Measurements from ENCODE around the gene BPIFB3.

The BPIFB3 gene, protein sequence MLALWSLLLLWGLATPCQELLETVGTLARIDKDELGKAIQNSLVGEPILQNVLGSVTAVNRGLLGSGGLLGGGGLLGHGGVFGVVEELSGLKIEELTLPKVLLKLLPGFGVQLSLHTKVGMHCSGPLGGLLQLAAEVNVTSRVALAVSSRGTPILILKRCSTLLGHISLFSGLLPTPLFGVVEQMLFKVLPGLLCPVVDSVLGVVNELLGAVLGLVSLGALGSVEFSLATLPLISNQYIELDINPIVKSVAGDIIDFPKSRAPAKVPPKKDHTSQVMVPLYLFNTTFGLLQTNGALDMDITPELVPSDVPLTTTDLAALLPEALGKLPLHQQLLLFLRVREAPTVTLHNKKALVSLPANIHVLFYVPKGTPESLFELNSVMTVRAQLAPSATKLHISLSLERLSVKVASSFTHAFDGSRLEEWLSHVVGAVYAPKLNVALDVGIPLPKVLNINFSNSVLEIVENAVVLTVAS
- 0 to 0.05 reads per million in 2 donors for total RNA-seq

DNA sequence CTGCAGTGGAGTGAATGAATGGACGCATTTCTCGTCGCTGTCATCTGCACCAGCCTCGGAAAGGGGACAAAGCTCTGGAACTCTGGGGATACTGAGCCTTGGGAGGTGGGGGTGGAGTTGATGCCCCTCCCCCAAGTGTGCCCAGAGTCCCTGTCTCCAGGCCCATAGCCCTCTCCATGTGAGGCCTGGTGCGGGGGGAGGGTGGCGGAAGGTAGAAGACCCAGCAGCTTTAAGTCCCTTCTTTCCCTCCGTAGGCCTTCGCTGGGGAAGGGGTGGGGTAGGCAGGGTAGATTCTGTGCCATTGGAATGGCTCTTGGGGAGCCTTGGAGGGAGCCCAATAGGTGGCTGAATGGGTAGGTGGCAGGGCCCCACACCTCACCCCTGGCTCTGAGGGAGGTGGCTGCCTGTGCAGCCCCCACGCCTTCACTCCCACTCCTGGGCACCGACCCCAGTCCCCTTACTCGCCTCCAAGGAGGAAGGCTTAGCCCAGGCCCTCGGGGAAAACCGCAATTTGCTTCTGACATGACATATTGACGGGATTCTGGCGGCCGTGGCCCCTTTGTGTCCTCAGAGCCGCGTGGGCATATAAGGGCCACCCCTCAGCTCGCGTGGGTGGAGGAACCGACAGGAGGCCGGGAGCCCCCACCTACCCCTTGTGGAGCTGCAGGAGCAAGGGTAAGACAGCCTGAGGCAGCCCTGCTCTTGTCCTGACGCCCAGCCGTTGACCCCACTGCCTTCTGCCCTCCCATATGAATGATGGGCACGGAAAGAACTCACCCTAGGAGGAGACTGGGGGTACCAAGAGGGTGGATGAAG is at the start of gene BPIFB3:
Gene BPIFB3 (plus strand): TSS at position 613 of the 816 bp plus-strand sequence. CDS start 1,533 bp downstream, outside the sequence.
- no peak for DNase-seq

DNA sequence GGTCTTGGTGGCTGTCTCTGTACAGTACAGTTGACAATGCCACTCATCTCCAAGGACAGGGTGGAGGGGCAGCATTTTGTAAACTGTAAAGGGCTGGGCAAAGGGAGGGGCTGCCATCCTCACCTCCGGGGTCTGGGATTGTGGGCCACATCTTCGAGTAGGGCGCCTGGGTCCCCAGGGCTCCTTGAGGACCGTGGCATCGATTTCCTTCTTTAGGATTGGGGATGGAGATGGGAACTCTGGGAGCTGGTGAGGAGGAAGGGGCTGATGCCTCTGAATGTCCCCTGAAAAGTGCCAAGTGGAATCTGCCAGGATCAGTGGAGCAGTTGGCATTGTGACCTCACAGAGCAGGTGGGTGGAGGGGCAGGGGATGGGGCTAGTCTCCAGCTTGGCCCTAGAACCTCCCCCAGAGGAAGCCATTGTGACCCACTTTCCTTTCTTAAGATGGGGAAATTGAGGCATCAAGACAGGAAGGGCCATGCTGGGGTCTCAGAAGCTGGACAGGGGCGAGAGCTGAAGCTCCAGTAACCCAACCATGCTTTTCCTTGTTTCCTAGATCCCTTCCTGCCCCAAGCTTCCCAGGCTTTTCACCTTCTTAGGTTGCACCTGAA is 49.5 kb upstream of the BPIFB3 start, which contains the start of gene SUN5:
Gene SUN5 (minus strand): TSS at position 293 of the 611 bp plus-strand sequence. CDS start 93 bp downstream, at position 200.
- DNase-seq, result no peak

DNA sequence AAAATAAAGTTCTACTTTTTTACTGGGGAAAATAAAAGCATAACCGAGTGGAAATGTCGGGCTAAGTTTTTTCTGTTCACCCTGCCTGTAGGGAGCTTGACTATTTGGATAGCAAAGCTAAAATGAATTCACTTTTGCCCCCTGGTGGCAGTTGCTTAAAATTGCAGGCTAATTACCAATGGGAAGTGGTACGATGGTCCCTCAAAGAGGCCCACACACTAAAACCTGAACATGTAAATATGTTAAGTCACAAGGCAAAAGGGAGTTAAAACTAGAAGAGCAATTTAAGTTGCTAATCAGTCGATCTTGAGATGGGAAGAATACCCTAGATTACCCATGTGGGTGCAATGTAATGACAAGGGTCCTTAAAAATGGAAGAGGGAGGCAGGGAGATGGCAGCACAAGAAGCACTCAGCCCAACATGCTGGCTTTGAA is 48.6 kb upstream of the BPIFB3 start:
- DNase-seq, result no peak

DNA sequence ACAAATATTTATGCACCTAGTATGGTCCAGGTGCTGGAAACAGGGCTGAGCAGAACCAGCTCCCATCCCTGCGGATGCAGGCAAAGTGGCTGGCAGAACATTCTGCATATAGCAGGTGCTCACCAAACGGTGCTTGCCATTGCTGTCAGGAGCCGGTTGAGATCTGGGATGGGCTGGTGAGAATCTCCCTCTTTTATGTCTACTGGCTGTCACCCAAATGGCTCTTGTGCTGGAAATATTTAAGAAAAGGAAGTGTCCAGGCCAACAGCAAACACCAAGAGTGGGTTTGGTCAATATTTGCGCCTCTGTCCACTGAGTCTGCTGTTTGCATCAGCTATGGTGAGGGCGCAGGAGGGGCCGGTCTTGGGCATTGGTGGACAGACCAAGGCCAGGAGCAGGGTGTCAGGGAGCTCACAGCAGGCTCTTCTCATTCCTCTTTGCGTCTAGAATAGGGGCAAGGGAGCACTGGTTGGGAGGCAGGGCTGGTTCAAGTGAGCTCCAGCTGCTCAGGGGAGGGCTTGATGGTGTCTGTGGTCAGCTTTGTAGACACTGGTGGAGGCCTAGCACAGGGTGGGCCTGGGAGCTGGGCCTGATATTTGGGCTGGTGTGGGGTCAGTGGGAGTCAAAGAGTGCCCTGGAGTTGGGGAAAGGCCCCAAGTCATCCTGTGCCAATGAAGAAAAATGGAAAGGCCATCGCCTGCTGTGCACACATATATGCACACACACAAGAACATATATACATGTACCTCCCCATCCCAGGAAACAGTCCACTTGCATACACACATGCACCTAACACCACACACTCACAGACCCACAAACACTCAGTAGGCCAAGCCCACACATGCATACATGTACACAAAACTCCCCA is 47.6 kb upstream of the BPIFB3 start:
- no peak for DNase-seq

DNA sequence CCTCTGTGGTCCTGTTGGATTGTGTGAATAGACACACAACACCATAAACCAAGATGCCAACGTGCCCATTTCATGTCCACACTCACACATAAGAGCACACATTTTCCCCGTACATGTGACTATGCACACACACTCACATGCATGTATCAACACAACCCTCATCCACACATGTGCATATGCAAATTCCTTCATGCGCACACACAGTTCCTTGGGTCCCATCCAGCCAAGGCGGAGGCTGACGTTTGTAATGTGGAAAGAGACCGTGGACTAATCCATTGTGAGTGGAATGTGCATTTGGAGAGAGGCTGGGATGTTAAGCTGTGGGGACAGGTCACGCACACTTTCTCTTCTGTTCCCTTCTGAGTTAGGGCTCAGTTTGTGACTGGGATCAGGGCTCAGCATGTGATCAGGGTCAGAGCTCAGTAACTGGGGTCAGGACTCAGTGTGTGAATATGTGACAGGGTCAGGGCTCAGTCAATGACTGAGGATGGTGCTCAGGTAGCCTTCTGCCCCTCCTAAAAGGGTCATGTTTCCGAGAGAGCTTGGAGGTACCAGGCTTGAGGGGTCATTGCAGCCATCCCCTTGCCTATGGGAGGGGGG is 46.8 kb upstream of the BPIFB3 start:
- DNase-seq, result no peak

DNA sequence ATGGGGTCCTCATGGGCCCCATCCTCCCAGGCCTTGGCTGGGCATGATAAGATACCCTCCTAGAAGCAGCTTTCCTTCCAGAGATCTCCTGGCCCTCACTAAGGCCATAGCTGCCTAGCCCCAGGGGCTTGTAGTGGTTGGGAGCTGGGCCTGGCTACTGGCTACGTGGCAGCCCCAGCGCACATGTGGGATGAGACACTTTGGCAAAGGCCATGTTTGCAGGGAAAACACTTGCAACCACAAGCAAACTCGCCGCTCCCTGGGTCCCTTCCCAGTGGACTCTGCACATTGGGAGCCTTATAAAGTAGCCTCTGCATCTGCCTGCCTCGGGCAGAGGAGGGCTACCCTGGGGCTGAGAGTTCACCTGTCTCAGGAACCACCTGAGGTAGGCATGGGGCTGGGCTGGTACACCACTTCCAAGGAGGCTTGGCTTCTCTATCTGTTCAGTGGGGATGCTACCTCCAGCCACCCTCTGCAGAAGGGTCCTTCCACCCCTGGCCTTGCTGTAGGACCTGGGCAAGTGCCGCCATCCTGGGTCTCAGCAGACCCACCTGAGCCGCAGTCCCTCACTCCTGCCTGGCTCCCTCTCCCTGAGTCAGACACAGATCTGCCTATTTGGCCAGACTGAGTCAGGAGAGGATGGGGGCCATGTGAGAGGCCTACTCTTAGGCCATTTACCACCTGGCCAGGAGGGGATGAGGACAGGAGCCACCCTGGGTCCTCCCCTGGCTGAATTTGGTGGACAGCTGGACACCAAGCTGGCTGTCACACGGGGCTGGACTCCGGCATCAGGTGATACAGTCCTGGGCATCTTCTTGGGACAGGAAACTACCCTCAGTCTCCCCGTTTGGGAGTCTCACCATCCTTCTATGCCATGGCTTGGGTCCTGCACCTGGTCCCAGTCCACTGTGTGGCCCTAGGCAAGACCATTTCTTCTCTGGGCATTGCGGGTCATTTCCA is 46.0 kb upstream of the BPIFB3 start, which contains the start of gene BPIFB2:
Gene BPIFB2 (plus strand): TSS at position 329 of the 960 bp plus-strand sequence. CDS start 871 bp downstream, outside the sequence.
- no peak for DNase-seq

DNA sequence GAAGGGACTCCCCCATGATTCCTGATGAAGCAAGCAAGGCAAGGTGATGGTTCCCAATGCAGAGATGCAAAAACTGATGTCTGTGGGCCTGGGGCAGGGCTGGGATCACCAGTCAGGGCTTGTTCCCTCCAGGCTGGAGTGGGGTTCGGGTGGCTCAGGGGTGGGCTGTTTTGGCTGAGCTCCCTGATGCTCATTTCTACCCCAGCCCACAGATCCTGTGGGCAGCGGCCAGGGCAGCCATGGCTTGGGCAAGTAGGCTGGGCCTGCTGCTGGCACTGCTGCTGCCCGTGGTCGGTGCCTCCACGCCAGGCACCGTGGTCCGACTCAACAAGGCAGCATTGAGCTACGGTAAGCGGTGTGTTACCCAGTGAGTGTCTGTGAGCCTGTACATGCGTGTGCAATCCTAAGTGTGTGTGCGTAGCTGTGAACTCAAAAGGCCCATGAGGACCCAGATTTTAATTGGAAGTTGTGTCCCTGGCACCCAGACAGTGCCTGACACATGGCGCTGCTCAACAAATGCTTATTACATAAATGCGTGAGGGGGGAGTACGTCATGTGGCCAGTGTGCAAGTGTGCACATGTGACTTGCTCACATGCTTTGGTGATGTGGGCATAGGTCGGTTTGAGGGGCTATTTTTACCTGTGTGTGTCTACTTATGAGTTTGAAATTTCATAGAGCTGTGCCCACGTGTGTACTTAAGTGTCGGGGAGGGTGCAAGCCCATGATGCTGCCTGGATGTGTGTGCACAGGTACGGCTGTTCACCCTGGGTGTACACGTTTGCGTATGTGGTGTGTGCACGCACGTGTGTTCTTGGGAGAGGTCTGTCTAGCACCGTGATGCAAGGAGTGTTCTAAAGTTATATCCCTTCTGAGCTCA is 45.1 kb upstream of the BPIFB3 start:
- DNase-seq, result no peak

DNA sequence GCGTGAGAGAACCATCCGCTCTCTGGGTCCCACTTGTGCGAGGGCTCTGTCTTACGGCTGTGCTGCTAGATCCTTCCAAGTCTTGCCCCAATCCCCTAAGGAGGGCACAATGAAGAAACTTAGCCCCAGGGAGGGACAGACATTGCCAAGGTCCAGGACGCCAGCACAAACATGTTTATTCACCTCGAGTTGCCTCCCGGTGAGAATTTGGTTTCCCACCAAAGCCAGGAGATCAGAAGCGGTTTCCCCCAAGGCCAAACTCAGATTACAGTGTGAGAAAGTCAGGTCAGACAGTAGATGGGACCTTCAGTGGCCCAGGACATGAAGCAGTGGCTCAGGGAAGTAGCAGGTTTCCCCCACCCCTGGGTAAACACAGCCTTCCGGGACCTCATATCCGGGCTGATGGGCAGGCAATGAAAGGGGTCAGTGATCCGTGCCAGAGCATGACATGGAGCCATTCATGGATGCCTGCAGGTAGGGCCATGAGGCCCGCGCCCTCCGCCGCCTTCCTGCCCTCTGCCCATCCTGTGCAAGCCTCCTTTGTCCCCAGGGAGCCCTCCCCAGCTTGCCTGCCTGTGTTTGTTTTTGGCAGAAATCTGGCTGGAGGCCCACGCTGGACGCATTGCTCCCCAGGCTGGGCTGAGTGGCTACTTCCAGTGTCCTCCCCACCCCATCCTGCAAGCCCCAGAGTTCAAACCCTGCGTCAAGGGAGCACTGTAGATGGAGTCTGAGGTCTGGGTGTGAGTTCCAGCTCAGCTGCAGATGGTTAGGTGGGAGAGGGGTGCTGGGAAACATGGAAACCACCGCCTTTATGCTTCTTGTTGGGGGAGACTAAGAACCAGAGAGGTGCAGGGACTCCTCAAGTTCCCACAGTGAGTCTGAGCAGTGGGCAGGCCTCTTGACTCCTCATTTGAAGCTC is 44.2 kb upstream of the BPIFB3 start:
- DNase-seq, result no peak

DNA sequence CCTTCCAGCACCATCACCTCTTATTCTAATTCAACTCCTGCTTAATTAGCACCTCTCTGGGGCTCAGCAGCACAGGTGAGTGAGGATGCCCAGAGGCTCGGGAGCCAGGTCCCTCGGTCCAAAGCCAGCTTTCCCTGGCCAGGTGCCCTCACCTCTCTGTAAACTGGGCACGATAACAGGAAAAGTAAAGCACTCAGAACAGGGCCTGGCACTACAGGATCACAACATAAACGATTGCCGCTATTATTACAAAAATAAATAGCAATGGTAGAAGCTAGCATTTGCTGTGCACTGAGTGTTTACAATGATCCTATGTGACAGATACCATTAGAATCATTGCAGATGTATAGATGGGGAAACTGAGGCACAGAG is 43.6 kb upstream of the BPIFB3 start:
- no peak for DNase-seq

DNA sequence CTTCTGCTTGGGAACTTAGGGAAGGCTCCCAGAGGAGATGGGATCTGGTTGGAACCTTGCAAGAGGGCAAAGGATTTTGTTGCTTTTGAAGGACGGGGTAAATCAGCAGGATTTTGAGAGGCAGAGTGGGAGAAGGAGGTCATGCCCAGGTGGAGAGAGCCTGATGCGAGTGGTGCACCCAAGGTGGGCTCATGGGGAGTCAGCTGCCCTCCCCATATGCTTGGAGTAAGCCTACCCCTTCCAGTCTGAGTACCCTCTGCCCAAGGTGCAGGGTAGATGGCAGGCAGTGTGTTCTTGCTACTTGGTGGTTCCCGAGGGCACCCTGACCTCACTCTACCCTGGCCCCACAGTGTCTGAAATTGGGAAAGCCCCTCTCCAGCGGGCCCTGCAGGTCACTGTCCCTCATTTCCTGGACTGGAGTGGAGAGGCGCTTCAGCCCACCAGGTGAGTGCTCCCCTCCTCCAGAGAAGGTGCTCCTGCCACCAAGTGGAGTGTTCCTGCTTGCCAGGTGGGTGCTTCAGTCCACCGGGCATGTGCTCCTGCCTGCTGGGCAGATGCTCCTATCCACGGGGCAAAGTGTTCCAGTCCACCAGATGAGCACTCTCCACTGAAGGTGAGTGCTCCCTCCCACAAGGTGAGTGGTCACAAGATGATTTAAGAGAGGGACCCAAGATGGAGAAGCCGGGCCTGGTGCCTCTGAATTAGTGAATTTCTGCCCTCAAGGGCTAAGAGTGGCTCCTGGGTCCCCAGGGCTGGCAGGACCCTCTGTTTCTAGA is 42.8 kb upstream of the BPIFB3 start:
- no peak for DNase-seq

DNA sequence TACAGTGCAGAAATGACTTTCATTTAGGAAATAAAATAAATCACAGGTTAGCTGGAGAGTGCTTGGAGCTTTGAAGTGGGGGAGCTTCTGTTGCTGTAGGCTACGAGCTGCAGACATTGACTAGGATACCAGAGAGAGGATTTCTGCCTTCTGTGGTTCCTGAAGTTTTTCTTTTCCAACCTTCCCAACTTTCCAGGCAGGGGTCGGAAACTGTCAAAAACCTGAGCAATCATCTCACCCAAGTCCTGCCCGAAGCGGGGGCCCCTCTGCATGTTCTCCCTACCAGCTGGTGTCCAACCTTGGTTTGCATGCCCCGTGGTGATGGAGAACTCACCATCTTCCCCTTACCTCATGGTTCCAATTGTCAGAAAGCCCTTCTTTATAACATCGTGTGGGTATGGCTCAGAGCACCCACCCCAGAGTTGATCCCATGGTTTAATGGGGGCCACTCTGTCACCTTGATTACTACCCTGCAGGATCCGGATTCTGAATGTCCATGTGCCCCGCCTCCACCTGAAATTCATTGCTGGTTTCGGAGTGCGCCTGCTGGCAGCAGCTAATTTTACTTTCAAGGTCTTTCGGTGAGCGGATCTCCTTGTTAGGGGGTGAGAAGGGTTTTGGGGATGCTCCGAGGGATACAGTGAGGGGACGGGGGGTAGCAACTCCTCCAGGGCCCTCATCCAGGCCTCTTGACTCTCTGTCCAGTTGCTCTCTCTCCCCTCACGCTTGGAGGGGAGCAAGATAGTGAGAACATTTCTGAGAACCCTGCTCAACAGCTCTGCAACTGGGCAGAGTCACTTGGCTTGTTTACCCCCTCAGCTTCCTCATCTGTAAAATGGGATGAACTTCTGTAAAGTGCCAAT is 41.1 kb upstream of the BPIFB3 start:
- no peak for DNase-seq

DNA sequence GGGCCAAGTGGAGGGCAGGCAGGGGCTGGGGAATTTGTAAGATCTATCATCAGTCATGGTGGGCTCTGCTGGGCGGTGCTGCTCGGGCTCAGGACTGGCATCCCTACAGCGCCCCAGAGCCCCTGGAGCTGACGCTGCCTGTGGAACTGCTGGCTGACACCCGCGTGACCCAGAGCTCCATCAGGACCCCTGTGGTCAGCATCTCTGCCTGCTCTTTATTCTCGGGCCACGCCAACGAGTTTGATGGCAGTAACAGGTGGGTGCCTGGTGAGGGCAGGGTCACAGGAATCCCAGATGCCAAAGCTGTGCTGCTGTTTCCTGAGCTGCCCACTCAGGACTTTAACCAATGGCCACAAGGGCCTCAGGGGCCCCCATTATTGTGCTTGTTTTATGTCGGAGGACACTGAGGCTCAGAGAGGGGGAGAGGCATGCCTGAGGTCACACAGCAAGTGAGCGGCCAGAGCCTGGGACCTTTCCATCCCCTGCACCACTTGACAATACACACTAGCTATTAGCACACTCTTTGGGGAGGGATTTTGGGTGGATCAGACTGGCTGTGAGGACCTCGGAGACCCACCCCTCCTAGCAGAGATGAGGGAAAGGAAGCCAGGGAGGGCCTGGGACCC is 39.9 kb upstream of the BPIFB3 start:
- DNase-seq, result no peak

DNA sequence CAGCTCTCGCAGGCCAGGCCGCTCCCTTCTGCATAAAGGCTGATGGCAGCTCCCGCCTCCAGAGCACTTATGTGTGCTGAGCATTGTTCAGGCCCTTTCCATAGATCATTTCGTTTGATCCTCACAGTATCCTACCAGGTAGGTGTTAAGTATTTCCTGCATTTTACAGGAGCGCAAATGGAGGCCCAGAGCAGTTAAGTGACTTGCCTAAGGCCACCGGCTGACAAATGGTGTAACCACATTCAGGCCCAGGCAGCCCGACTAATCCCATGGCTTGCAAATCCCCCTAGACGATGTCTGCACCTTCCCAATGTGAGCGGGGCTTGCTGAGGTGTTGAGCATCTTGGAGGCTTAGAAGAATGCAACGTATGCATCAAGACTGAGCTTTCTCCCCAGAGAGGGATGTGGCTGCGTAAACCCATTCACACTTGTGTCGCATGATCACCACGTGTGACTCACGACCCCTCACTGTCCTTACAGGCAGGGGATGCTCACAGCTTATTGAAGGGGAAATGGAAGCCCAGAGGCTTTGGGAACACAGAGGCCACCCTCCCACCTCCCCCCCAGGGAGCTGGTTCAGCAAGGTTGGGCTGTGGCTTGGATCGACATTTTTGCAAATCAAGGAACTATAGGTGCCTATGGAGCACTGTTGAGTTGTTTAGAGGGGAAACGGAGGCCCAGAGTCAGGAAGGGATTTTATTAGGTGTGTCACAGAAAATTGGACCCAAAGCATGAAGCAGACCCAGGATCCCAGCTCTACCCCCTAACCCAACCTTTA is 39.2 kb upstream of the BPIFB3 start:
- DNase-seq, result no peak

DNA sequence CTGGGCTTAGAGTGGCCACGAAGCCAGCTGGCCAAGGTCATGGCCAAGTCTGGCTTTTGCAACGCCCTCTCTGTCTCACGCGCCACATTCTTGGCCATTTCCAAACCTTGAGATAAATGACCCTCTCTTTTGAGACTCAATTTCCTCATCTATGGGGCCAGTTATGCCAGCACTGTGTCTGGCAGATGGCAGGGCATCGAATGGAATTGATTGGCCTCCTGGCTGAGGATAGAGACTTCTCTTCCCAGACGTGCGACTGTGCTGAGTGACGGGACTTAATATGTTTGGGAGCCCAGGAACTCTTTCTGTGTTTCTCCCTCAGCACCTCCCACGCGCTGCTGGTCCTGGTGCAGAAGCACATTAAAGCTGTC is 38.6 kb upstream of the BPIFB3 start:
- no peak for DNase-seq

Measured in activated gamma-delta T cell (primary cell).